HG02970 (cell line): Measurements from ENCODE around the gene RNF25.

Experiments
- ATAC-seq: cut with Tn5 transposase; IDR thresholded peaks from one replicate; pipeline ENCODE4 v1.9.1; 2021; ENCODE audit warnings: mild to moderate bottlenecking, moderate library complexity, moderate number of reproducible peaks; ENCODE audit not compliant: unreplicated experiment, low FRiP score

Gene RNF25

GRCh38 chr2:218680061-218680460, 8.3 kb upstream of the RNF25 start:
- ATAC-seq, result no peak

GRCh38 chr2:218679119-218679518, 7.3 kb upstream of the RNF25 start:
- no peak for ATAC-seq

GRCh38 chr2:218671097-218671653, 627 bp downstream of the RNF25 start:
- no peak for ATAC-seq

GRCh38 chr2:218664653-218665052, 7.1 kb downstream of the RNF25 start:
- ATAC-seq, result no peak

GRCh38 chr2:218663901-218664300, 7.9 kb downstream of the RNF25 start:
- ATAC-seq, result no peak

- no peak for ATAC-seq
Measured at GRCh38 chr2:218662827-218663226, 9.0 kb downstream of the RNF25 start.

GRCh38 chr2:218662377-218662776, 9.4 kb downstream of the RNF25 start:
- no peak for ATAC-seq

GRCh38 chr2:218659988-218660358, 11.8 kb downstream of the RNF25 start:
- ATAC-seq, result no peak

- peak; percentile 84 for ATAC-seq
Measured at GRCh38 chr2:218659258-218659987, 12.4 kb downstream of the RNF25 start, which contains the start of the genes BCS1L and ZNF142. BCS1L (plus strand) TSS chr2:218659683; CDS start chr2:218660988, 1,305 bp downstream. ZNF142 (minus strand) TSS chr2:218659623; CDS start chr2:218656429, 3,194 bp downstream.

- peak; percentile 29 for ATAC-seq
Measured at GRCh38 chr2:218658671-218659257, 13.0 kb downstream of the RNF25 start.

GRCh38 chr2:218655751-218656150, 16.1 kb downstream of the RNF25 start:
- ATAC-seq, result no peak

- no peak for ATAC-seq
Measured at GRCh38 chr2:218648787-218649100, 23.1 kb downstream of the RNF25 start.

- ATAC-seq, result no peak
Measured at GRCh38 chr2:218648088-218648786, 23.6 kb downstream of the RNF25 start.

GRCh38 chr2:218645126-218645525, 26.7 kb downstream of the RNF25 start:
- no peak for ATAC-seq

GRCh38 chr2:218644721-218645120, 27.1 kb downstream of the RNF25 start:
- no peak for ATAC-seq

- ATAC-seq, result no peak
Measured at GRCh38 chr2:218643751-218644310, 28.0 kb downstream of the RNF25 start.

- ATAC-seq, result no peak
Measured at GRCh38 chr2:218642786-218643185, 29.0 kb downstream of the RNF25 start.

GRCh38 chr2:218642121-218642656, 29.6 kb downstream of the RNF25 start:
- no peak for ATAC-seq

- ATAC-seq, result no peak
Measured at GRCh38 chr2:218638372-218638771, 33.4 kb downstream of the RNF25 start.

GRCh38 chr2:218635719-218636118, 36.1 kb downstream of the RNF25 start:
- no peak for ATAC-seq

GRCh38 chr2:218631837-218632236, 40.0 kb downstream of the RNF25 start:
- no peak for ATAC-seq
